Nephron (organoid): Measurements from ENCODE around the gene STK32C.
"Not testable (repeated sequence)": the region's sequence is repeated elsewhere in the genome, so short reads cannot be mapped to it uniquely, and the experiment has no call there.

Experiments
- H3K27ac Mint-ChIP-seq, 3 experiments: 2 replicates each; pipeline ENCODE4 v1.8.0; 2020; ENCODE audit warnings: mixed read lengths in 3 of 3, mild to moderate bottlenecking in 2 of 3, moderate library complexity in 1 of 3
- H3K27me3 Mint-ChIP-seq: 2 replicates; pipeline ENCODE4 v1.8.0; 2021; ENCODE audit warnings: low read depth, mild to moderate bottlenecking, moderate library complexity, mixed read lengths
- H3K36me3 Mint-ChIP-seq: 2 replicates; pipeline ENCODE4 v1.8.0; 2020; ENCODE audit warnings: low read depth, mixed read lengths
- H3K4me1 Mint-ChIP-seq: 2 replicates; pipeline ENCODE4 v1.8.0; 2020; ENCODE audit warnings: mixed read lengths
- H3K4me3 Mint-ChIP-seq, 3 experiments: 2 replicates each; pipeline ENCODE4 v1.8.0; 2020; ENCODE audit warnings: mild to moderate bottlenecking in 3 of 3, mixed read lengths in 3 of 3, moderate library complexity in 2 of 3
- H3K9me3 Mint-ChIP-seq: 2 replicates; pipeline ENCODE4 v1.8.0; 2020; ENCODE audit warnings: mixed read lengths
- TF ChIP-seq, protein P1 (sequence below), 3 experiments: fragments of 200-600 bp; sonication (generic); IDR thresholded peaks; one replicate each; pipeline ENCODE4 v1.5.0; 2021; ENCODE audit warnings: antibody characterized with exemption in 3 of 3; ENCODE audit not compliant: unreplicated experiment in 3 of 3

STK32C gene

DNA sequence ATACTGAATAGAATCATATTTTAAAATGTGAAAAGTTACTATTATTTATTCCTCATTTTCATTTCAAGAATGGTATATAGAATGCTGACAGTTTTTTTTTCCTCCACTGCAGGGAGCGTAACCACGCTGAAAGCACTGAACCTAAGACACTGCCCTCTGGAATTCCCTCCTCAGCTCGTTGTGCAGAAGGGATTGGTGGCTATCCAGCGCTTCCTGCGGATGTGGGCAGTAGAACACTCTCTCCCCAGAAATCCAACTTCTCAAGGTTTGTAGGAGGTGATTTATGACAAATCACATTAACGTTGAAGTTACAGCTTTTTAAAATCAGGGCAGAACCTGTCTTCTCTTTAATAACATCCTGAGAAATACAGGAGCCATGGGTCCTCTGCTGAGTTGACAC lies 36.6 kb upstream of the STK32C start:
- Mint-ChIP-seq H3K4me1 (no peaks in the 10 kb centered on the region), H3K36me3 (peaks cover 62% of the 10 kb centered on the region), H3K9me3 (no peaks in the 10 kb centered on the region), H3K4me3 (no peak overlapping the region), H3K27me3 (no peaks in the 10 kb centered on the region), H3K27ac (no peak overlapping the region)
- TF ChIP-seq, protein P1, sequence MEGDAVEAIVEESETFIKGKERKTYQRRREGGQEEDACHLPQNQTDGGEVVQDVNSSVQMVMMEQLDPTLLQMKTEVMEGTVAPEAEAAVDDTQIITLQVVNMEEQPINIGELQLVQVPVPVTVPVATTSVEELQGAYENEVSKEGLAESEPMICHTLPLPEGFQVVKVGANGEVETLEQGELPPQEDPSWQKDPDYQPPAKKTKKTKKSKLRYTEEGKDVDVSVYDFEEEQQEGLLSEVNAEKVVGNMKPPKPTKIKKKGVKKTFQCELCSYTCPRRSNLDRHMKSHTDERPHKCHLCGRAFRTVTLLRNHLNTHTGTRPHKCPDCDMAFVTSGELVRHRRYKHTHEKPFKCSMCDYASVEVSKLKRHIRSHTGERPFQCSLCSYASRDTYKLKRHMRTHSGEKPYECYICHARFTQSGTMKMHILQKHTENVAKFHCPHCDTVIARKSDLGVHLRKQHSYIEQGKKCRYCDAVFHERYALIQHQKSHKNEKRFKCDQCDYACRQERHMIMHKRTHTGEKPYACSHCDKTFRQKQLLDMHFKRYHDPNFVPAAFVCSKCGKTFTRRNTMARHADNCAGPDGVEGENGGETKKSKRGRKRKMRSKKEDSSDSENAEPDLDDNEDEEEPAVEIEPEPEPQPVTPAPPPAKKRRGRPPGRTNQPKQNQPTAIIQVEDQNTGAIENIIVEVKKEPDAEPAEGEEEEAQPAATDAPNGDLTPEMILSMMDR (IDR thresholded peaks at IDR 0.05; ENCODE audit: unreplicated experiment in 3 of 3), result no peak

DNA sequence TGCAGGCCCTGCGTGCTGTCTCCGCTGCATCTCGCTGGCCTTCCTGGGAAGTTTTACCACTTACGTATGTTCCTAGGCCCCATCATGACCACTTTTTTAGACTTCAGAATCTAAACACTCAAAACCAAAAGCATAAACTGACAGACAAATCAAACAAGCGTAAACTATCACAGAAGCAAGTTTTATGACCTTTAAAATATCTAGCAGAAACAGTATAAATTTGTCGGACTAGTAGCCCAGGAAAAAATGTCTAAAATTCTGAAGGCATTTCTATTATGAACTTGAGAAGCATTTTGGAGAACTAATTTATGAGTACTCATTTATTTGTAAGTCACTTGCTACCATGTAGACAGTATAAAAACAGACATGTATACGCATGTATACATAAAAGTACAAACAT lies 34.8 kb upstream of the STK32C start:
- H3K9me3 Mint-ChIP-seq, result no peaks in the 10 kb centered on the region
- H3K27ac Mint-ChIP-seq, result no peak overlapping the region
- H3K36me3 Mint-ChIP-seq, result peaks cover 52% of the 10 kb centered on the region
- no peak overlapping the region for H3K4me3 Mint-ChIP-seq
- peaks cover 1% of the 10 kb centered on the region for H3K4me1 Mint-ChIP-seq
- TF ChIP-seq, protein P1 (IDR thresholded peaks at IDR 0.05; ENCODE audit: unreplicated experiment in 3 of 3), result no peak
- H3K27me3 Mint-ChIP-seq, result no peaks in the 10 kb centered on the region

DNA sequence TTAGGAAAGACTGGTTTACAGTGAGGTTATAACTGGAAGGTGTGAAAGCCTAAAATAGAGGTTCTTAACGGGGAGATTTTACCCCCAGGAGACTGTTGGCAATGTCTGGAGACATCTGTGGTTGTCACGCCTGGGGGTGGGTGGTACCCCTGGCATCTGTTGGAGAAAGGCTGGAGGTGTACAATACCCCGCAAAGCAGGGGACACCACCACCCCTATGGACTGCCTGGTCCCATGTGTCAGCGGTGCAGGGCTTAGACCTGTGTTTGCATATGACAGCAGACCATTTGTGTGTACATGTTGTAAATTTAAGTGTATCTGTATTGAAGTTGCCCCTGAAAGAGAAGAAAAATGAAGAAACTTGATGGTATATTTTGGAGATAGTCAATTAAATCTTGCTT lies 34.0 kb upstream of the STK32C start:
- no peaks in the 10 kb centered on the region for H3K9me3 Mint-ChIP-seq
- no peak overlapping the region for H3K4me3 Mint-ChIP-seq
- H3K4me1 Mint-ChIP-seq, result peaks cover 9% of the 10 kb centered on the region
- no peak overlapping the region for H3K27ac Mint-ChIP-seq
- H3K27me3 Mint-ChIP-seq, result no peaks in the 10 kb centered on the region
- TF ChIP-seq, protein P1 (IDR thresholded peaks at IDR 0.05; ENCODE audit: unreplicated experiment in 3 of 3), result no peak
- peaks cover 52% of the 10 kb centered on the region for H3K36me3 Mint-ChIP-seq

DNA sequence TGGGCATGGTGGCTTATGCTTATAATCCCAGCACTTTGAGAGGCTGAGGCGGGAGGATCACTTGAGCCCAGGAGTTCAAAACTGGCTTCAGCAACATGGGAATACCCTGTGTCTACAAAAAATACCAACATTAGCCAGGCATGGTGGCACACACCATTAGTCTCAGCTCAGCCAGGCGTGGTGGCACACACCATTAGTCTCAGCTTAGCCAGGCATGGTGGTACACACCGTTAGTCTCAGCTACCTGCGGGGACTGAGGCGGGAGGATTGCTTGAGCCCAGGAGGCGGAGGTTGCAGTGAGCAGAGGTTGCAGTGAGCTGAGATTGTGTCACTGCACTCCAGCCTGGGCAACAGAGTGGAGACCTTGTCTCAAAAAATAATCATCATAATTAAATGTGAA lies 33.3 kb upstream of the STK32C start:
- Mint-ChIP-seq H3K36me3 (peaks cover 50% of the 10 kb centered on the region), H3K9me3 (no peaks in the 10 kb centered on the region), H3K4me1 (peaks cover 11% of the 10 kb centered on the region), H3K4me3 (no peak overlapping the region), H3K27me3 (no peaks in the 10 kb centered on the region), H3K27ac (no peak overlapping the region)
- TF ChIP-seq, protein P1 (IDR thresholded peaks at IDR 0.05; ENCODE audit: unreplicated experiment in 3 of 3), result no peak

DNA sequence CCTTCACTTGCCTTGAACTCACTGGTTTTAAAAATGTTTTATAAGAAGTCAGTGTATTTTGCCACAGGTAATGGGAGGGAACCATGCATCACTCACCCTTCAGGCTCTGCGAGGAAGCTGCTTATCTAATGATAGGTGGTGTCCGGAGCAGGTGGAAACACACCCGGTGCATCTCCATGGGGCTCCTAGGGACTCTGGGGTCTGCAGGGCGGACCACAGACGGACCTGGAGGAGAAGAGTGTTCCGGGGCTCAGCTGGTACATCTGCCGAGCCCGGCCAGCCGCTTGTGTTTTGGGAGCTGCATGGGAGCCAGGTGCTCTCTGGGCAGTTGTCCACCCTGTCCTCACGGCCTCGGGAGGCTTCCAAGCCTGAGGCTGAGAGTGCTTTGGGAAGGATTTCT lies 31.5 kb upstream of the STK32C start:
- H3K27me3 Mint-ChIP-seq, result no peaks in the 10 kb centered on the region
- TF ChIP-seq, protein P1 (IDR thresholded peaks at IDR 0.05; ENCODE audit: unreplicated experiment in 3 of 3), result no peak
- peaks cover 11% of the 10 kb centered on the region for H3K4me1 Mint-ChIP-seq
- no peaks in the 10 kb centered on the region for H3K9me3 Mint-ChIP-seq
- H3K36me3 Mint-ChIP-seq, result peaks cover 50% of the 10 kb centered on the region
- H3K27ac Mint-ChIP-seq, result no peak overlapping the region
- no peak overlapping the region for H3K4me3 Mint-ChIP-seq

DNA sequence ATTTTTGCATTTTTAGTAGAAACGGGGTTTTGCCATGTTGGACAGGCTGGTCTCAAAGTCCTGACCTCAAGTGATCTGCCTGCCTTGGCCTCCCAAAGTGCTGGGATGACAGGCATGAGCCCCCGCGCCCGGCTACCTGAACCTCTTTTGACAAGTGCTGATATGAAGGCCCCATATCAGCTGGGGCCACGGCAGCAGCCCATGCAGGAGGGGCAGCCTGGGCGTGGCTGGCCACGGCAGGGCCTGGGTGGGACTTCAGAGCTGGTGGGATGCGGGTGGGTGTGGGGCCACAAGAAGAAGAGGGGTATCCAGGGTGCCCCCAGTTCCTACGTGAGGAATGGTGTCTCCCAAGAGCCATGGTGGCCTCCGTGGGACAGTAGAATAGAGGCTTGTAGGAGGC lies 31.1 kb upstream of the STK32C start:
- H3K27ac Mint-ChIP-seq, result no peak overlapping the region
- H3K4me3 Mint-ChIP-seq, result no peak overlapping the region
- H3K27me3 Mint-ChIP-seq, result no peaks in the 10 kb centered on the region
- no peaks in the 10 kb centered on the region for H3K9me3 Mint-ChIP-seq
- peaks cover 46% of the 10 kb centered on the region for H3K36me3 Mint-ChIP-seq
- TF ChIP-seq, protein P1 (IDR thresholded peaks at IDR 0.05; ENCODE audit: unreplicated experiment in 3 of 3), result no peak
- H3K4me1 Mint-ChIP-seq, result peaks cover 11% of the 10 kb centered on the region

DNA sequence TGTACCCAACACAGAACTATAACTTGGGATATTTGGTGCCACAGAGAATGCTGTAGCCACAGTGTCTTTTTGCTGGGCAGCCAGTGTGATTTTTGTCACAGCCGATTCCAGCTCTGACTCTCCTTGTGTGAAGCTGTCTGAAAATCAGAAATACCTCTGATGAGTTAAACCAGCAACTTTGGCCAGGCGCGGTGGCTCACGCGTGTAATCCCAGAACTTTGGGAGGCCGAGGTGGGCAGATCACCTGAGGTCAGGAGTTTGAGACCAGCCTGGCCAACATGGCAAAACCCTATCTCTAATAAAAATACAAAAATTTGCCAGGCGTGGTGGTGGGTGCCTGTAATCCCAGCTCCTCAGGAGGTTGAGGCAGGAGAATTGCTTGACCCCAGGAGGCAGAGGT lies 30.1 kb upstream of the STK32C start:
- not testable (repeated sequence) for H3K9me3 Mint-ChIP-seq

More for the DNA sequence above, 30.1 kb upstream of the STK32C start:
- H3K36me3 Mint-ChIP-seq, result peaks cover 40% of the 10 kb centered on the region
- peaks cover 17% of the 10 kb centered on the region for H3K4me1 Mint-ChIP-seq
- H3K27ac Mint-ChIP-seq, result peak overlapping the region; percentile 79 to 90 (median 89)
- peak overlapping the region in 2 of 3 experiments; percentile 20 to 69 for H3K4me3 Mint-ChIP-seq
- not testable (repeated sequence) for H3K27me3 Mint-ChIP-seq
